Measurements from ENCODE around the gene CEP72.

DNA sequence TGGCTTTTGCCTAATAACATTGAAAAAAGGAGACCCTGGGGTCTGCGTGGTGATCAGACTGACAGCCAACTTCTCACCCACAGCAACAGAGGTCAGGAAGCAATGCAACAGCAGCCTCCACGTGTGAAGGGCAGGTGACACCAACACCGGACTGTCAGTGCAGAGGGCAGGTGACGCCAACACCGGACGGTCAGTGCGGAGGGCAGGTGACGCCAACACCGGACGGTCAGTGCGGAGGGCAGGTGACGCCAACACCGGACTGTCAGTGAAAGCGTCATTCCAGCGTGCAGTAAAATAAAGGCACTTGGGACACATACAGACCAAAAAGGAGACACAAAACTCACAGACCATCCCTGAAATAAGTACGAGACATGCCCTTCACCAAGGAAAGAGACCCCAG lies 37.2 kb upstream of the CEP72 start:
- no peak for TF ChIP-seq HNF4G (IDR thresholded peaks at IDR 0.05)
- TF ChIP-seq EGR1 (IDR thresholded peaks at IDR 0.05; ENCODE audit: low read depth in 2 of 2): no peak
- TF ChIP-seq, protein P1, sequence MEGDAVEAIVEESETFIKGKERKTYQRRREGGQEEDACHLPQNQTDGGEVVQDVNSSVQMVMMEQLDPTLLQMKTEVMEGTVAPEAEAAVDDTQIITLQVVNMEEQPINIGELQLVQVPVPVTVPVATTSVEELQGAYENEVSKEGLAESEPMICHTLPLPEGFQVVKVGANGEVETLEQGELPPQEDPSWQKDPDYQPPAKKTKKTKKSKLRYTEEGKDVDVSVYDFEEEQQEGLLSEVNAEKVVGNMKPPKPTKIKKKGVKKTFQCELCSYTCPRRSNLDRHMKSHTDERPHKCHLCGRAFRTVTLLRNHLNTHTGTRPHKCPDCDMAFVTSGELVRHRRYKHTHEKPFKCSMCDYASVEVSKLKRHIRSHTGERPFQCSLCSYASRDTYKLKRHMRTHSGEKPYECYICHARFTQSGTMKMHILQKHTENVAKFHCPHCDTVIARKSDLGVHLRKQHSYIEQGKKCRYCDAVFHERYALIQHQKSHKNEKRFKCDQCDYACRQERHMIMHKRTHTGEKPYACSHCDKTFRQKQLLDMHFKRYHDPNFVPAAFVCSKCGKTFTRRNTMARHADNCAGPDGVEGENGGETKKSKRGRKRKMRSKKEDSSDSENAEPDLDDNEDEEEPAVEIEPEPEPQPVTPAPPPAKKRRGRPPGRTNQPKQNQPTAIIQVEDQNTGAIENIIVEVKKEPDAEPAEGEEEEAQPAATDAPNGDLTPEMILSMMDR (IDR thresholded peaks at IDR 0.05; ENCODE audit: low read depth, low read length, missing input control): no peak
- TF ChIP-seq JUND (IDR thresholded peaks at IDR 0.05): no peak
- TF ChIP-seq RAD21 (IDR thresholded peaks at IDR 0.05): no peak
- TF ChIP-seq TAF1 (conservative IDR thresholded peaks at IDR 0.05): no peak
- no peak for TF ChIP-seq SP1 (IDR thresholded peaks at IDR 0.05)
- TF ChIP-seq, protein P2, sequence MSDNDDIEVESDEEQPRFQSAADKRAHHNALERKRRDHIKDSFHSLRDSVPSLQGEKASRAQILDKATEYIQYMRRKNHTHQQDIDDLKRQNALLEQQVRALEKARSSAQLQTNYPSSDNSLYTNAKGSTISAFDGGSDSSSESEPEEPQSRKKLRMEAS (IDR thresholded peaks at IDR 0.05): no peak
- TF ChIP-seq, protein P3, sequence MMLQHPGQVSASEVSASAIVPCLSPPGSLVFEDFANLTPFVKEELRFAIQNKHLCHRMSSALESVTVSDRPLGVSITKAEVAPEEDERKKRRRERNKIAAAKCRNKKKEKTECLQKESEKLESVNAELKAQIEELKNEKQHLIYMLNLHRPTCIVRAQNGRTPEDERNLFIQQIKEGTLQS (IDR thresholded peaks at IDR 0.05): no peak
- no peak for TF ChIP-seq RXRA (IDR thresholded peaks at IDR 0.05)
- TF ChIP-seq, protein P4, sequence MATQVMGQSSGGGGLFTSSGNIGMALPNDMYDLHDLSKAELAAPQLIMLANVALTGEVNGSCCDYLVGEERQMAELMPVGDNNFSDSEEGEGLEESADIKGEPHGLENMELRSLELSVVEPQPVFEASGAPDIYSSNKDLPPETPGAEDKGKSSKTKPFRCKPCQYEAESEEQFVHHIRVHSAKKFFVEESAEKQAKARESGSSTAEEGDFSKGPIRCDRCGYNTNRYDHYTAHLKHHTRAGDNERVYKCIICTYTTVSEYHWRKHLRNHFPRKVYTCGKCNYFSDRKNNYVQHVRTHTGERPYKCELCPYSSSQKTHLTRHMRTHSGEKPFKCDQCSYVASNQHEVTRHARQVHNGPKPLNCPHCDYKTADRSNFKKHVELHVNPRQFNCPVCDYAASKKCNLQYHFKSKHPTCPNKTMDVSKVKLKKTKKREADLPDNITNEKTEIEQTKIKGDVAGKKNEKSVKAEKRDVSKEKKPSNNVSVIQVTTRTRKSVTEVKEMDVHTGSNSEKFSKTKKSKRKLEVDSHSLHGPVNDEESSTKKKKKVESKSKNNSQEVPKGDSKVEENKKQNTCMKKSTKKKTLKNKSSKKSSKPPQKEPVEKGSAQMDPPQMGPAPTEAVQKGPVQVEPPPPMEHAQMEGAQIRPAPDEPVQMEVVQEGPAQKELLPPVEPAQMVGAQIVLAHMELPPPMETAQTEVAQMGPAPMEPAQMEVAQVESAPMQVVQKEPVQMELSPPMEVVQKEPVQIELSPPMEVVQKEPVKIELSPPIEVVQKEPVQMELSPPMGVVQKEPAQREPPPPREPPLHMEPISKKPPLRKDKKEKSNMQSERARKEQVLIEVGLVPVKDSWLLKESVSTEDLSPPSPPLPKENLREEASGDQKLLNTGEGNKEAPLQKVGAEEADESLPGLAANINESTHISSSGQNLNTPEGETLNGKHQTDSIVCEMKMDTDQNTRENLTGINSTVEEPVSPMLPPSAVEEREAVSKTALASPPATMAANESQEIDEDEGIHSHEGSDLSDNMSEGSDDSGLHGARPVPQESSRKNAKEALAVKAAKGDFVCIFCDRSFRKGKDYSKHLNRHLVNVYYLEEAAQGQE (IDR thresholded peaks at IDR 0.05): no peak
- no peak for TF ChIP-seq GABPA (IDR thresholded peaks at IDR 0.05 in 1 of 2, conservative IDR thresholded peaks at IDR 0.05 in 1 of 2)
